GM19455 (cell line): Measurements from ENCODE around the gene CLHC1.
"Not testable (repeated sequence)": the region's sequence is repeated elsewhere in the genome, so short reads cannot be mapped to it uniquely, and the experiment has no call there.

Experiments
- ATAC-seq: cut with Tn5 transposase; IDR thresholded peaks from one replicate; pipeline ENCODE4 v1.9.1; 2021; ENCODE audit not compliant: unreplicated experiment

CLHC1 gene

DNA sequence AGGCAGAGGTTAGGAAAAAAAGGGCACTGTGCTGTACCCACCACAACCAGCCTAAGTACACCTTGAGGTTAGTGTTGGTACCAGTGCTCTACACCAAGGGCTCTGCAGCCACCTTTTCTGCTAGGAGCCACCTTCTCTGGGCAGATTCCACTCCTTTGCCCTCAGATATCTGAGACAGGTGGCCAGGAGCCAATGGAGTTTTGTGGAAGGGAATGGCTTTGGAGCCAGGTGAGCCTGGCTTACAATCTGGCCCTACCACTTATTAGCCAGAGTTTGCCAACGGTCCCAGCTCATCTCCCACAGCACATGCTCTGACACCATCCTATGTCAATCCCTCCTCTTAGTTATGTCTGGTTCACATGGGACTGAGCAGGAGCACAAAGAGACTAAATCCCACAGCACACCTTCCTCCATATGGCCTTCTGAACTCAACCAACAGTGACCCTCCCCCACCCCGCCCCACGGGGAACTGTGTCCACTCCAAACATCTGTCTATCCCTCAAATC lies 77.5 kb downstream of the CLHC1 start:
- no peak for ATAC-seq

- ATAC-seq, result no peak
Observed at GRCh38 chr2:55153584-55154299, 78.4 kb downstream of the CLHC1 start.

GRCh38 chr2:55152475-55153412 lies 79.3 kb downstream of the CLHC1 start:
- no peak for ATAC-seq

- ATAC-seq, result no peak
Observed at GRCh38 chr2:55151733-55152433, 80.2 kb downstream of the CLHC1 start.

DNA sequence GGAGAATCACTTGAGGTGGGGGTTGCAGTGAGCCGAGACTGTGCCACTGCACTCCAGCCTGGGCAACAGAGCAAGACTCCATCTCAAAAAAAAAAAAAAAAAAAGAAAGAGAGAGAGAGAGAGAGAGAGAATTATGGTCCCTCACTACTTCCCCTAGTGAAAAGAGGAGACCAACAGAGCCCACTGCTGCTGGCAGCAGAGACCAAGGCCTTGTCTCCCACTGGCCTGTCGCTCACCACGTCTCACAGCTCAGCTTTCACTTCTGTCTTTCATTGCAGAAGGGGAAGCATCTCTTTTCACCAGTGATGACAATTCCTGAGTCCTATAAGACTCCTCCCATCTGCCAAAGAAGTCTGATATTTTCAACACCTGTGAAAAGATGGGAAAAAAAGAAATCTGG lies 81.3 kb downstream of the CLHC1 start:
- ATAC-seq, result no peak

- no peak for ATAC-seq
Observed at GRCh38 chr2:55148269-55148668, 83.8 kb downstream of the CLHC1 start.

DNA sequence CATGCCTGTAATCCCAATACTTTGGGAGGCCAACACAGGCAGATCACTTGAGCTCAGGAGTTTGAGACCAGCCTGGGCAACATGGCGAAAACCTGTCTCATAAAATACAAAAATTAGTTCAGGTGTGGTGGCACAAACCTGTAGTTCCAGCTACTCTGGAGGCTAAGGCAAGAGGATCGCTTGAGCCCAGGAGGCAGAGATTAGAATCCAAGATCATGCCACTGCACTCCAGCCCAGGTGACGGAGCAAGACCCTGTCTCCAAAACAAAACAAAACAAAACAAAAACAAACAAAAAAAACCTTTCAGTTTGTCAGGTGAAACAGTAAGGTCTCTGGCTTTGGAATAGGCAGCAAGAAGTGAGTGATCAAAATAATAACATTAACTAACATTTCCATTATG lies 84.6 kb downstream of the CLHC1 start:
- ATAC-seq, result no peak

GRCh38 chr2:55147041-55147440 lies 85.1 kb downstream of the CLHC1 start:
- ATAC-seq, result no peak

DNA sequence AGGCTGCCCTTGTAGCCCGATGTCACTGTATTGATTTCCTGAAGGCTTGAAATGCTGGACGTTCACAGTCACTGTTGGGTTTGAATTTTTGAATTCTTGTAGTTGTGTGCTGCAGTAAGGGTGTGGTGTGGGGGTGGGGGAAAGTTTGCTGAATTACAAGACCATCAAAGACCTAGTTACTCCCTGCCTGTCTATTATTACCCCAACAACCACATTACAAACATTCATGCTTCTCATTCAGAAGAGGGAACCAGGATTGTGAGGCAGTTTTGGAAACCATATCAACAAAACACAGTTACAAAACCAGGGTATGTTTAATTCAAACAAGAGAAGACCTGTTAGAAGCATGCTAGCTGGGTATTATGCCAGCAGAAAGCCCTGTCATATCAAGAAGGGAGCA lies 85.8 kb downstream of the CLHC1 start:
- ATAC-seq, result no peak

GRCh38 chr2:55144922-55145820 lies 86.9 kb downstream of the CLHC1 start:
- ATAC-seq, result no peak

- not testable (repeated sequence) for ATAC-seq
Observed at GRCh38 chr2:55143706-55144105, 88.4 kb downstream of the CLHC1 start.

GRCh38 chr2:55142518-55142917 lies 89.6 kb downstream of the CLHC1 start:
- no peak for ATAC-seq

DNA sequence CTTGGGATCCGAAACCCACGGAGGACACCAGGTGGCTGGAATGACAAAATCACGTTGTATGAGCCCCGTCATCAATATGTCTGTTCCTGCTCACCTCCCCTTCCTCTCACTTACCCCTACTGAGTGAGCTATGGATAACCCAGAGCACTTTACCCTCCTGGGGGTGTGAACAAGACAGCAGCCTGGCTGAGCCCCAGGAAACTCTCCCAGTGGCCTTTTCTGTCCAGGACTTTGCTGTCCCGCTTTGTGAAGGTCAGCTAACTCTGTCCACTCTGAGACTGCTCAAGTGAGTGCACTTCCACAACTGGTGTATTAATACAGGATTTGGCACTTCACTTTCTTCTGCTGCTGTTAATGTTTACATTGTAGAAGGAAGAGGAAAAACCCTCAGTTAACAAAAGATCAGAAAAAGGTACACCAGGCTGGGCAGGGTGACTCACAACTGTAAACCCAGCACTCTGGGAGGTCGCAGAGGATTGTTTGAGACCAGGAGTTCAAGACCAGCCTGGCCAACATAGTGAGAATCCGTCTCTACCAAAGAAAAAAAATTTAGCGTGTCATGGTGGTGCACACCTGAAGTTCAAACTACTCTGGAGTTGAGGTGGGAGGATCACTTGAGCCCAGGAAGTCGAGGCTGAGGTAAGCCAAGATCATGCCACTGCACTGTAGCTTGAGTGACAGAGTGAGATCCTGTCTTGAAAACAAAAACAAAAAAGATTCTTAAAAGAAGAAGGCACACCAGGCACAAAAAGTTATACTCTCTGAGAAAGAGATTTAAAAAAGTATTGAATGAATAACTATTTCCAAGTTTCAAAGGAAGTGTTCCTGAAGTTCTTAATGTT lies 90.3 kb downstream of the CLHC1 start:
- no peak for ATAC-seq

DNA sequence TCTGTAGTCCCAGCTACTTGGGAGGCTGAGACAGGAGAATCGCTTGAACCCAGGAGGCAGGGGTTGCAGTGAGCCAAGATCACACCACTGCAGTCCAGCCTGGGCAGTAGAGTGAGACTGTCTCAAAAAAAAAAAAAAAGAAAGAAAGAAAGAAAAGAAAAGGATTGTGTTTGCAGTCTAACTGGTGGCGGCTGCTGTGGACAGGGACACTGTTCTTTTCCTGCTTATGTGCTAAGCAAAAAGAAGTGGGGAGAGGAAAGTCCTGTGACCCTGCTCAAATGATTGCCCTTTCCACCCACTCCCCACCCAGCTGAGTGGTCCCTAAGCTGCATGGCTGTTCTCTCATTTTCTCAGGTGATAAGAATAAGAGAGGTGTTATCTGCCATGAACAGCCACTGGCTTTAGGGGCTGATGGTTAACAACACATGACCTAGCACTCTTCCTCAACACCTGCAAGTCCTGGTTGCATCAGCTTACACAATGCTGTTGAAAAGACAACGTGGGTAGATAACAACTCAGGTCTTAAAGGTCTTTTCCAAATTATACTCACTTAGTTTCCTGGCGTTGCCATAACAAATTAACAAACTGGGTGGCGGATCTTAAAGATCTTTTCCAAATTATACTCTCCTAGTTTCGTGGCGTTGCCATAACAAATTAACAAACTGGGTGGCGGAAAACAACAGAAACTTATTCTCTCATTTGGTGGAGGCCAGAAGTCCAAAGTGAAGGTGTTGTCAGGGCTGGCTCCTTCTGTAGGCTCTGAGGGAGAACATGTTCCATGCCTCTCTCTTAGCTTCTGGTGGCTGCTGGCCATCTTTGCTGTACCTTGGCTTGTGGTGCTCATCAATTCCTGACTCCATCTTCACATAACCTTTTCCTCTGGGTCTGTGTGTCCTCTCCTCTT lies 91.5 kb downstream of the CLHC1 start:
- ATAC-seq, result no peak

- ATAC-seq, result no peak
Observed at GRCh38 chr2:55139305-55139704, 92.8 kb downstream of the CLHC1 start.

DNA sequence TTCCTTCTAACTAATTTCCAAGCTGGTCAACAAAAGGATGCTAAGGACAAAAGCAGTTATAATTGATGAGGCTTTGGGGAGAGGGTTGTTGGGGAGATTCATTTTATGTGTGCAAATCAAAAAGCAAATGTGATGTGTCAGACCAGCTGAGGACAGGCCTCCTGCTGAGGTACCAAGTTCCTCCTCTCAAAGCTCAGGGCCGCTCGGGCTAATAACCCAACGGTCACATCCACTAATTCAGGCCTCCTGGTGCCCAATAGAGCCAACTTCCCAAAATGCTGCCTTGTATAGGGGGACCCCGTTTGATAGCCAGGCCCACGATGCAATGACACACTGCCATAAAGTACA lies 93.2 kb downstream of the CLHC1 start:
- no peak for ATAC-seq

DNA sequence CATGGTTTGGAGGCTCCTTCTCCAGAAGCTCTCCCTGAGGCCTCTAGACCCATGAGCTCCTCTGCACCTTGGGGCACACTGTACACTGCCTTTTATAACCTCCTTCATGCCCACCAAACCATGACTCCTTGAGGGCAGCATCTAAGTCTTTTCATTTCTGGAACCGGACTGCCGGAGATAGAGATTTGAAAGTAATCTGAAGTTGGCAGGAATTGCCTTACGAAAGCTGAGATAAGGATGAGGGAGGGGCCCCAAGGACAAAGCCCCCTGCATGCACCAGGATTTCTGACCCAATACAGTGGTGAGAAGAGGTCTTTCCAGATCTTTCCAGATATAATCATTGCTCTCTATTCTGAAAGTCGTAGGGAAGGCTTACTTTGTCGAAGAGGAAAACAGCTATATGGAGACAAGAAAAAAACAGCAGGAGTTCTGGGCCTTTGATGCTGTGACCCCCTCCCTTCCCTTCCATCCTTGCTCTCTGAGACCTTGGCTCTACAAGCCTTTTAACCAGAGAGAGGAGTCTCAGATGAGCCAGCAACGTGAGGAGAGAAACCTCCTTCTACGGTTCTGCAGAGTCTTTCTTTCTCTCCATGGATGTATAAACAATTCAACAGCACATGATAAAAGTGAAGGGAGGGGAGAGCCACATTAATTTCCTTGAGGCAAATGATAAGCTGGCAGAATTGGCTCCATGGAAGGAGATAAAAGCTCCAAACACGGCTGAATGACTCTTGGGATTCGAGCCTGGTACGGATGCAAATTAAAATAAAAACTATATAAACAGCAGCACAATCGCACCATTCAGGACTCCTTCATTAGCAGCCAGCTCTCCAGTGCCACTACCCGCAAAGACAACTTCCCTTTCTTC lies 93.8 kb downstream of the CLHC1 start:
- no peak for ATAC-seq
